Astrocyte (in vitro differentiated cells and primary cell): ENCODE measurements around the gene DSE. TPM values are rescaled to one million over a fixed set of nuclear protein-coding genes. Genes with fewer than 3 reads are reported as not detected.

Source experiments
- DNase-seq: peaks from one replicate; pipeline ENCODE4 v3.0.0-alpha.2; 2010; ENCODE audit warnings: low read depth
- FAIRE-seq: peaks from 2 replicates; lab custom pipeline; 2011; peaks lifted over from hg19 to GRCh38; lab: Jason Lieb, UNC
- H2AFZ ChIP-seq: 2 replicates; pipeline ENCODE4 v1.6.0; 2012; ENCODE audit warnings: low read depth, low read length, inconsistent platforms
- H3K27ac ChIP-seq: 2 replicates; pipeline ENCODE4 v1.5.1; 2011; ENCODE audit warnings: low read depth, low read length, inconsistent platforms
- H3K27me3 ChIP-seq: 2 replicates; pipeline ENCODE4 v1.6.0; 2011; ENCODE audit warnings: low read length, inconsistent platforms; ENCODE audit not compliant: insufficient read depth
- H3K36me3 ChIP-seq: 2 replicates; pipeline ENCODE4 v1.5.1; 2011; ENCODE audit warnings: low read length, inconsistent platforms; ENCODE audit not compliant: insufficient read depth
- H3K4me1 ChIP-seq: 2 replicates; pipeline ENCODE4 v1.5.1; 2011; ENCODE audit warnings: low read length, inconsistent platforms; ENCODE audit not compliant: insufficient read depth
- H3K4me2 ChIP-seq: 2 replicates; pipeline ENCODE4 v1.6.0; 2012; ENCODE audit warnings: low read length, inconsistent platforms
- H3K4me3 ChIP-seq: 2 replicates; pipeline ENCODE4 v1.5.1; 2011; ENCODE audit warnings: low read depth, mild to moderate bottlenecking, low read length, inconsistent platforms; ENCODE audit not compliant: insufficient read depth
- H3K79me2 ChIP-seq: 2 replicates; pipeline ENCODE4 v1.6.0; 2012; ENCODE audit warnings: mild to moderate bottlenecking, low read length, inconsistent platforms; ENCODE audit not compliant: insufficient read depth
- H3K9ac ChIP-seq: 2 replicates; pipeline ENCODE4 v1.6.0; 2012; ENCODE audit warnings: mild to moderate bottlenecking, low read length, inconsistent platforms
- H3K9me3 ChIP-seq: 2 replicates; pipeline ENCODE4 v1.5.1; 2012; ENCODE audit warnings: low read depth, mild to moderate bottlenecking, low read length, inconsistent platforms; ENCODE audit not compliant: insufficient read depth
- H4K20me1 ChIP-seq: 2 replicates; pipeline ENCODE4 v1.6.0; 2012; ENCODE audit warnings: low read length, inconsistent platforms; ENCODE audit not compliant: insufficient read depth
- H3K27ac Mint-ChIP-seq: one replicate; pipeline ENCODE4 v1.8.0; 2021; ENCODE audit warnings: mild to moderate bottlenecking, mixed read lengths; ENCODE audit not compliant: unreplicated experiment
- H3K27me3 Mint-ChIP-seq: one replicate; pipeline ENCODE4 v1.8.0; 2021; ENCODE audit warnings: low read depth, mixed read lengths; ENCODE audit not compliant: unreplicated experiment
- H3K36me3 Mint-ChIP-seq: one replicate; pipeline ENCODE4 v1.8.0; 2021; ENCODE audit warnings: low read depth, mixed read lengths; ENCODE audit not compliant: unreplicated experiment
- H3K4me1 Mint-ChIP-seq: one replicate; pipeline ENCODE4 v1.8.0; 2021; ENCODE audit warnings: low read depth, mixed read lengths; ENCODE audit not compliant: unreplicated experiment
- H3K4me3 Mint-ChIP-seq: one replicate; pipeline ENCODE4 v1.8.0; 2021; ENCODE audit warnings: mild to moderate bottlenecking, moderate library complexity, mixed read lengths; ENCODE audit not compliant: unreplicated experiment
- H3K9me3 Mint-ChIP-seq: one replicate; pipeline ENCODE4 v1.8.0; 2021; ENCODE audit warnings: mild to moderate bottlenecking, mixed read lengths; ENCODE audit not compliant: unreplicated experiment
- CTCF ChIP-seq: IDR thresholded peaks from 2 replicates; pipeline ENCODE4 v1.5.1; 2011; ENCODE audit warnings: low read depth, mild to moderate bottlenecking, inconsistent platforms, low read length, moderate library complexity; ENCODE audit not compliant: insufficient read depth
- EZH2 ChIP-seq: IDR thresholded peaks from 2 replicates; pipeline ENCODE4 v1.6.1; 2012; ENCODE audit warnings: mild to moderate bottlenecking, low read length, inconsistent platforms; ENCODE audit not compliant: insufficient read depth
- total RNA-seq: library from RNA; stranded (reverse); gene quantifications from 2 replicates; pipeline ENCODE4 v1.2.1, GENCODE V29; 2021

DSE gene
- total RNA-seq, 1 donor from 2014 or later: 83.2 TPM

GRCh38 chr6:116400328-116400727 lies 29.6 kb downstream of the DSE start:
- Histone ChIP-seq H3K9me3 (no peaks in the 10 kb centered on the region), H2AFZ (no peak overlapping the region), H3K79me2 (peaks cover 68% of the 10 kb centered on the region), H3K27me3 (no peaks in the 10 kb centered on the region), H3K4me3 (no peak overlapping the region), H3K4me1 (peaks cover 35% of the 10 kb centered on the region), H3K4me2 (no peak overlapping the region), H3K27ac (no peak overlapping the region), H4K20me1 (peaks cover 3% of the 10 kb centered on the region), H3K36me3 (peaks cover 3% of the 10 kb centered on the region), H3K9ac (no peak overlapping the region)
- Mint-ChIP-seq H3K9me3 (no peaks in the 10 kb centered on the region), H3K4me3 (no peak overlapping the region), H3K4me1 (peaks cover 40% of the 10 kb centered on the region), H3K36me3 (peaks cover 8% of the 10 kb centered on the region), H3K27ac (no peak overlapping the region), H3K27me3 (no peaks in the 10 kb centered on the region)
- peak; percentile 58 for DNase-seq
- no peak for FAIRE-seq
- TF ChIP-seq CTCF (no peak), EZH2 (no peak)

- Histone ChIP-seq H3K27ac (no peak overlapping the region), H3K9me3 (no peaks in the 10 kb centered on the region), H3K4me3 (no peak overlapping the region), H2AFZ (no peak overlapping the region), H4K20me1 (peaks cover 6% of the 10 kb centered on the region), H3K27me3 (no peaks in the 10 kb centered on the region), H3K4me2 (no peak overlapping the region), H3K9ac (no peak overlapping the region), H3K79me2 (peaks cover 61% of the 10 kb centered on the region), H3K4me1 (peaks cover 41% of the 10 kb centered on the region), H3K36me3 (peaks cover 3% of the 10 kb centered on the region)
- FAIRE-seq: peak; percentile 13
- no peak overlapping the region for H3K4me3 Mint-ChIP-seq
- H3K4me1 Mint-ChIP-seq: peaks cover 51% of the 10 kb centered on the region
- H3K27ac Mint-ChIP-seq: no peak overlapping the region
- DNase-seq: no peak
- H3K36me3 Mint-ChIP-seq: peaks cover 8% of the 10 kb centered on the region
- no peaks in the 10 kb centered on the region for H3K27me3 Mint-ChIP-seq
- H3K9me3 Mint-ChIP-seq: peaks cover 2% of the 10 kb centered on the region
- TF ChIP-seq CTCF (no peak), EZH2 (no peak)
Measured at GRCh38 chr6:116402108-116402937, 31.6 kb downstream of the DSE start.

- TF ChIP-seq EZH2 (no peak), CTCF (no peak)
- Mint-ChIP-seq H3K9me3 (peaks cover 2% of the 10 kb centered on the region), H3K4me3 (no peak overlapping the region), H3K4me1 (peaks cover 51% of the 10 kb centered on the region), H3K36me3 (peaks cover 8% of the 10 kb centered on the region), H3K27ac (no peak overlapping the region), H3K27me3 (no peaks in the 10 kb centered on the region)
- DNase-seq (no peak), FAIRE-seq (no peak)
- H3K4me1 ChIP-seq: peaks cover 33% of the 10 kb centered on the region
- no peak overlapping the region for H3K4me3 ChIP-seq
- H3K9ac ChIP-seq: no peak overlapping the region
- no peak overlapping the region for H3K4me2 ChIP-seq
- H3K79me2 ChIP-seq: peaks cover 70% of the 10 kb centered on the region
- H3K27ac ChIP-seq: no peak overlapping the region
- H3K27me3 ChIP-seq: no peaks in the 10 kb centered on the region
- H3K9me3 ChIP-seq: no peaks in the 10 kb centered on the region
- peaks cover 6% of the 10 kb centered on the region for H4K20me1 ChIP-seq
- H3K36me3 ChIP-seq: peaks cover 3% of the 10 kb centered on the region
- no peak overlapping the region for H2AFZ ChIP-seq
Measured at GRCh38 chr6:116403205-116403604, 32.5 kb downstream of the DSE start.
